Natural killer cell (primary cell): ENCODE measurements around the gene TOP2B. TPM values are rescaled to one million over a fixed set of nuclear protein-coding genes. Genes with fewer than 3 reads are reported as not detected.

Source experiments
- ATAC-seq, 3 donors: fragments of 150-1000 bp in 2 of 3; fragments of 200-7000 bp in 1 of 3; cut with Tn5 transposase; 1 replicate in 1 of 3; 2 replicates in 2 of 3; pipeline ENCODE4 v1.10.0; 2021; ENCODE audit warnings: mild to moderate bottlenecking in 2 of 3, moderate library complexity in 2 of 3
- DNase-seq, 2 donors: peaks; one replicate each; pipeline versions ENCODE4 v3.0.0 to v3.0.0-alpha.2; 2013 to 2021; ENCODE audit warnings: mixed read lengths in 1 of 2
- H3K27ac ChIP-seq: one replicate; pipeline ENCODE4 v1.5.1; 2013; ENCODE audit warnings: mild to moderate bottlenecking, low read length
- H3K27me3 ChIP-seq: one replicate; pipeline ENCODE4 v1.6.1; 2013; ENCODE audit warnings: low read length; ENCODE audit not compliant: control insufficient read depth, insufficient read depth
- H3K36me3 ChIP-seq: one replicate; pipeline ENCODE4 v1.6.1; 2013; ENCODE audit warnings: low read length; ENCODE audit not compliant: control insufficient read depth, insufficient read depth
- H3K4me1 ChIP-seq: one replicate; pipeline ENCODE4 v1.6.1; 2013; ENCODE audit warnings: low read length; ENCODE audit not compliant: control insufficient read depth, insufficient read depth
- H3K4me3 ChIP-seq: one replicate; pipeline ENCODE4 v1.5.1; 2013; ENCODE audit warnings: low read length
- H3K9me3 ChIP-seq: one replicate; pipeline ENCODE4 v1.6.1; 2013; ENCODE audit warnings: low read length; ENCODE audit not compliant: control insufficient read depth, insufficient read depth
- H3K27ac Mint-ChIP-seq, 2 donors: one replicate each; pipeline ENCODE4 v1.8.0; 2022; ENCODE audit warnings: mild to moderate bottlenecking in 2 of 2, mixed read lengths in 2 of 2, moderate library complexity in 1 of 2
- H3K27me3 Mint-ChIP-seq, 2 donors: one replicate each; pipeline ENCODE4 v1.8.0; 2022; ENCODE audit warnings: low read depth in 2 of 2, mixed read lengths in 2 of 2
- H3K36me3 Mint-ChIP-seq: one replicate; pipeline ENCODE4 v1.8.0; 2022; ENCODE audit warnings: mixed read lengths
- H3K4me1 Mint-ChIP-seq, 2 donors: one replicate each; pipeline ENCODE4 v1.8.0; 2022; ENCODE audit warnings: mixed read lengths in 2 of 2
- H3K4me3 Mint-ChIP-seq: one replicate; pipeline ENCODE4 v1.8.0; 2022; ENCODE audit warnings: mild to moderate bottlenecking, moderate library complexity, mixed read lengths
- H3K9me3 Mint-ChIP-seq, 2 donors: one replicate each; pipeline ENCODE4 v1.8.0; 2022; ENCODE audit warnings: mixed read lengths in 2 of 2
- WGBS: methylation state at CpG from one replicate; pipeline ENCODE4 v1.1.7; 2013; ENCODE audit warnings: missing lambda C conversion rate; ENCODE audit not compliant: insufficient coverage; 5-methylcytosine and 5-hydroxymethylcytosine counted together
- intact Hi-C: fragments of 100-400 bp; cut with micrococcal nuclease; formaldehyde crosslinking; loops from one replicate; pipeline ENCODE4 v1.14.2; 2022
- total RNA-seq, 4 donors: library from RNA; stranded (reverse); fragments of 120-200 nt in 1 of 4; gene quantifications; one replicate each; pipeline versions ENCODE4 v1.2.3 to v1.2.4, GENCODE V29; 2013 to 2022
- TF ChIP-seq, protein P1 (sequence below): fragments of 200-600 bp; IDR thresholded peaks from one replicate; pipeline ENCODE4 v1.8.0; 2022; ENCODE audit warnings: antibody characterized with exemption

The TOP2B gene
- total RNA-seq, 3 donors from 2014 or later (not counting 1 experiment from before 2014, with no cell fraction given) = 126 to 180 (median 152) TPM

DNA sequence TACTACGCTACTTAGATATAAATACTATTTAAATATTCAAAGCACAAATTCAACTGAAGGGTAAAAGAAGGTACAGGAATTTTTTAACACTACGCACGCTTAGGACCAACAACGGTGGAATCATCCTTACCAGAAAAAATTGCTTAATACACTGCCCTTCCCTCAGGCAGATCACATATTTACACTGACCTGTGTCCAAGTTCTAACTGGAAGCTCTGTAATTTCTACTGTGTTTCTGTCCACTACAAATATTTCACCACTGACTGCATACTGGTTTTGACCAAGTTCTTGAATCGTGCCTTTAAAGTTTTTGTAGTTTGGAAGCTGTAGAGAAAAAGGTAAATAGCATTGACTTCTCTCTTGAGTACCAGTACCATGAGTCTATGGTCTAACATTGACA, 44.2 kb downstream of the TOP2B start:
- no peak for DNase-seq
- intact Hi-C loops = no loop called here
- Mint-ChIP-seq H3K4me1 (no peaks in the 10 kb centered on the region), H3K27me3 (no peaks in the 10 kb centered on the region), H3K36me3 (peaks cover 22% of the 10 kb centered on the region), H3K4me3 (no peak overlapping the region), H3K9me3 (no peaks in the 10 kb centered on the region), H3K27ac (peak overlapping the region; percentile 5 to 42)
- Histone ChIP-seq H3K36me3 (peaks cover 84% of the 10 kb centered on the region), H3K27ac (no peak overlapping the region), H3K4me1 (no peaks in the 10 kb centered on the region), H3K4me3 (no peak overlapping the region), H3K27me3 (no peaks in the 10 kb centered on the region), H3K9me3 (no peaks in the 10 kb centered on the region)
- WGBS = 98% methylated on average over 4 of the region's 5 CpGs
- TF ChIP-seq, protein P1, sequence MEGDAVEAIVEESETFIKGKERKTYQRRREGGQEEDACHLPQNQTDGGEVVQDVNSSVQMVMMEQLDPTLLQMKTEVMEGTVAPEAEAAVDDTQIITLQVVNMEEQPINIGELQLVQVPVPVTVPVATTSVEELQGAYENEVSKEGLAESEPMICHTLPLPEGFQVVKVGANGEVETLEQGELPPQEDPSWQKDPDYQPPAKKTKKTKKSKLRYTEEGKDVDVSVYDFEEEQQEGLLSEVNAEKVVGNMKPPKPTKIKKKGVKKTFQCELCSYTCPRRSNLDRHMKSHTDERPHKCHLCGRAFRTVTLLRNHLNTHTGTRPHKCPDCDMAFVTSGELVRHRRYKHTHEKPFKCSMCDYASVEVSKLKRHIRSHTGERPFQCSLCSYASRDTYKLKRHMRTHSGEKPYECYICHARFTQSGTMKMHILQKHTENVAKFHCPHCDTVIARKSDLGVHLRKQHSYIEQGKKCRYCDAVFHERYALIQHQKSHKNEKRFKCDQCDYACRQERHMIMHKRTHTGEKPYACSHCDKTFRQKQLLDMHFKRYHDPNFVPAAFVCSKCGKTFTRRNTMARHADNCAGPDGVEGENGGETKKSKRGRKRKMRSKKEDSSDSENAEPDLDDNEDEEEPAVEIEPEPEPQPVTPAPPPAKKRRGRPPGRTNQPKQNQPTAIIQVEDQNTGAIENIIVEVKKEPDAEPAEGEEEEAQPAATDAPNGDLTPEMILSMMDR = no peak
- ATAC-seq = no peak

DNA sequence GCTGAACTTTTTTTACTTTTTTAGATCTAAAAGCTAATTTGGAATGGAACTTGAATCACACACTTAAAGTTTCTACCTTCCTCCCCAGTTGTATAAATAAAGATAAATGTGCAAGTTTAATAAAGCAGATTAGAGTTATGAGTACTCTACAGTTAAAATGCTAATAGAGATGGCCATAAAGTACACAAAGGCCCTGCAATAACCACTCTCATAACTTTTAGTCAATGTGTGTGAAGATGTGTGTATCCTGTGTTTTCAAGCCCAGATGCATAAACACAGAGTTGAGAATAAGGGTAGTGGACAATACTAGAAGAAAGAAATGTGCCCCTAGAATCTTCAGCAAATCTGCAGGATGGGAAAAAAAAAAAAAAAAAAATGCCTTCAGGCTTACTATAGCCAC, 45.3 kb downstream of the TOP2B start:
- Histone ChIP-seq H3K27me3 (no peaks in the 10 kb centered on the region), H3K4me3 (no peak overlapping the region), H3K36me3 (peaks cover 79% of the 10 kb centered on the region), H3K27ac (no peak overlapping the region), H3K4me1 (no peaks in the 10 kb centered on the region), H3K9me3 (no peaks in the 10 kb centered on the region)
- DNase-seq (no peak), ATAC-seq (no peak)
- no peaks in the 10 kb centered on the region for H3K9me3 Mint-ChIP-seq
- intact Hi-C loops = no loop called here
- TF ChIP-seq, protein P1 = no peak
- no peaks in the 10 kb centered on the region for H3K27me3 Mint-ChIP-seq
- H3K4me1 Mint-ChIP-seq = no peaks in the 10 kb centered on the region
- no peak overlapping the region for H3K4me3 Mint-ChIP-seq
- H3K27ac Mint-ChIP-seq = peak overlapping the region in 1 of 2 donors; percentile 42
- H3K36me3 Mint-ChIP-seq = peaks cover 19% of the 10 kb centered on the region

DNA sequence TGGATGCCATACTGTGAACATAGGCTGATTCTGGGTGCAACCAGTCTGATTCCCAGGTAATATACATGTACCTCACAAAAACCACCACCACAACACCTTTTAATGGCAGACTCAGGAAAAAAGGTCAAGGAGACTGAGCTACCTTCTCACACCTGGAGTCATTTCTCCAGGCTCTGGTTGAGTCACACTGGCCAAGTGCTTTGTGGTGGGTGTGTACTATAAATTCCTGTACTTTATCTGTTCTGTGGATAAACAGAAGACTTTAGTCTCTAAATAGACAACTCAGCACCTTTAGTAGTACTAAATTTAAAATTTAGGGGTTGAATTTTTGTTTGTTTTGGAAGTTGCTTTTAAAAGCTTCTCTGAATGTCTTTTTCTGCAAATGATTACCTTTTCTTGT, 46.7 kb downstream of the TOP2B start:
- intact Hi-C loops = no loop called here
- H3K4me3 Mint-ChIP-seq = no peak overlapping the region
- ATAC-seq (no peak), DNase-seq (no peak)
- no peak overlapping the region for H3K4me3 ChIP-seq
- no peaks in the 10 kb centered on the region for H3K9me3 Mint-ChIP-seq
- H3K36me3 ChIP-seq = peaks cover 80% of the 10 kb centered on the region
- no peaks in the 10 kb centered on the region for H3K27me3 ChIP-seq
- H3K4me1 Mint-ChIP-seq = no peaks in the 10 kb centered on the region
- TF ChIP-seq, protein P1 = no peak
- H3K27me3 Mint-ChIP-seq = no peaks in the 10 kb centered on the region
- no peaks in the 10 kb centered on the region for H3K9me3 ChIP-seq
- H3K4me1 ChIP-seq = no peaks in the 10 kb centered on the region
- H3K36me3 Mint-ChIP-seq = peaks cover 12% of the 10 kb centered on the region
- H3K27ac Mint-ChIP-seq = peak overlapping the region in 1 of 2 donors; percentile 42
- H3K27ac ChIP-seq = no peak overlapping the region

DNA sequence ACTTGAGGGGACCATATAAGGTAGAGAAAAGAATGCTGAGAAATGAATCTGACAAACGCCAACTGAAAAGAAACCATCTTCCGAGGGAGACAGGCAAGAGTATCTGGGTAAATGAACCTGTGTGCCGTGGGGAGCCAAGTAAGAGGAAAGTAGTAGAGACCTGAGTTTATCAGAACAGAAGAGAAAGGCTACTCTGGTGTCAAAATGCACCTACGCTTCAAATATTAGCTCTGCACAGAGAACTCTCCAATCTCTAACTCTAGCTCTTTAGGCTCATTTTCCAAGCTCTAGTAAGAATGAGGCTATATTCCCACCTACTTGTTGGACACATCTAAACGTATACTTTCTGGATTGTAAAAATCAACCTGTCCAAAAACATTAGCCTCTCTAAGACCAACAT, 53.5 kb downstream of the TOP2B start:
- Mint-ChIP-seq H3K27me3 (no peaks in the 10 kb centered on the region), H3K4me1 (peaks cover 6 to 13% of the 10 kb centered on the region in 2 donors), H3K36me3 (peaks cover 24% of the 10 kb centered on the region), H3K9me3 (no peaks in the 10 kb centered on the region), H3K27ac (peak overlapping the region; percentile 65 to 70), H3K4me3 (no peak overlapping the region)
- H3K9me3 ChIP-seq = no peaks in the 10 kb centered on the region
- TF ChIP-seq, protein P1 = no peak
- H3K27ac ChIP-seq = no peak overlapping the region
- no peak overlapping the region for H3K4me3 ChIP-seq
- H3K4me1 ChIP-seq = no peaks in the 10 kb centered on the region
- H3K27me3 ChIP-seq = no peaks in the 10 kb centered on the region
- peaks cover 88% of the 10 kb centered on the region for H3K36me3 ChIP-seq
- 98% methylated on average over 5 of the region's 5 CpGs for WGBS
- DNase-seq = no peak
- no peak for ATAC-seq
- intact Hi-C loops = no loop called here
